Erythroblast (primary cell): ENCODE results near the gene SEPTIN10.
"Not testable (repeated sequence)": the region's sequence is repeated elsewhere in the genome, so short reads cannot be mapped to it uniquely, and the experiment has no call there.

Experiments used
- DNase-seq, 2 experiments: peaks; one replicate each; lab custom pipeline; 2025; lab: John Stamatoyannopoulos, UW
- GATA1 ChIP-seq: IDR thresholded peaks from 2 replicates; pipeline ENCODE4 v1.6.1; 2011; ENCODE audit warnings: low read depth, mild to moderate bottlenecking, control low read depth, low read length, moderate library complexity
- POLR2A ChIP-seq: IDR thresholded peaks from 2 replicates; pipeline ENCODE4 v1.6.1; 2011; ENCODE audit warnings: mild to moderate bottlenecking, low read length

SEPTIN10 gene

DNA sequence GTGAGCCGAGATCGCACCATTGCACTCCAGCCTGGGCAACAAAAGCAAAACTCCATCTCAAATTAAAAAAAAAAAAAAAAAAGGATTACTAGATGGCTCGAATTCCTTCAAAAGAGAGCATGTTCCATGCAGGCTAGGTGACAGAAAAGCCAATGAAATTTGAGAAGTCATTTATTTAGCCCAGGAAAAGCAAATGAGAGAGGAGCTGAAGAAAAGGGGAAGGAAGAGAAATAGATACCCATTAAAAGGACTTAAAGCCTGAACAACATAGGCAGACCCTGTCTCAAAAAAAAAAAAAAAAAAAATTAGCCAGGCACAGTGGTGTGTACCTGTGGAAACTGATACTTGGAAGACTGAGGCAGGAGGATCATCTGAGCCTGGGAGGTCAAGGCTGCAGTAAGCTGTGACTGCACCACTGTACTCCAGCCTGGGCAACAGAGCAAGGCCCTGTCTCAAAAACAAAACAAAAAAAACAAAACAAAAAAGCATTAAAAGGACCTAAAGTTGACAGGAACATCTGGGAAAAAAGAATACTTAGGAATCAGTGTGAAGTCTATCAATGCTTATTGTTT lies 11.1 kb downstream of the SEPTIN10 start:
- TF ChIP-seq GATA1 (no peak), POLR2A (no peak)
- no peak for DNase-seq

DNA sequence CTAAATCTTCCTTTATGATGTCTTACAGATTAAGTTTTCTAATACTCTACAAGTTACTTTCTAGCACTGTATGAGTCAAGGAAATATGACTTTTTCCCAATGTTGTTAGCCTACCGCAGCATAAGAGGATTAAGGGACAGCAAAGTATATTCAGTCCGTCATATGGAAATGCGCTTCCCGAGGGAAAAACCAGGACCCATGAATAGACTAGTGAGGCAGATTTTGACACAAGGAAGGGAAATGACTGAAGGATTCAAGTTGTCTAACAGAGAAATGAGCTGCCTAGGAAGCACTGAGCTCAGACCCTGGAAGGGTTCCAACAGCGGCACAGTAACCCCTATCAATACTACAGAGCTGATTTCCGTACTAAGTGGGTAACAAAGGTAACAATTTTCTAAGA lies 12.0 kb downstream of the SEPTIN10 start:
- TF ChIP-seq GATA1 (no peak), POLR2A (no peak)
- no peak for DNase-seq

DNA sequence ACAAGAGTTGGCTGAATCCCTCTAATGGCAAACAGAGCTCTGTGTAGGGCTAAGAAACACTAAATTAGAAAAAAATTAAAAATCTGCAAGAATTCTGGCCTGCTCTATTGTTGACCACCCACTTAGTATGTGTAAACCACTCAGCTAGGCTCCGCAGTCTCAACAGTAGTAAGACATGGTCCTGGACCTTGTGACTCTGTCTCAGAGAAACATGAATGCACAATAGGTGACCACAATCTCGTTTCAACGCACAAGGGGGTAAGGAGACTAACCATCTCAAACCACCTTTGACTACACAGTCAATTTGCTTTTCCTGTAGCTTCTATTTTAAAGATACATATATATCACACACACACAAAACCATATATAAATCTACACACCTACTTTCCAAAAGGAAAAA lies 16.5 kb downstream of the SEPTIN10 start:
- DNase-seq: no peak
- no peak for TF ChIP-seq GATA1
- no peak for TF ChIP-seq POLR2A

DNA sequence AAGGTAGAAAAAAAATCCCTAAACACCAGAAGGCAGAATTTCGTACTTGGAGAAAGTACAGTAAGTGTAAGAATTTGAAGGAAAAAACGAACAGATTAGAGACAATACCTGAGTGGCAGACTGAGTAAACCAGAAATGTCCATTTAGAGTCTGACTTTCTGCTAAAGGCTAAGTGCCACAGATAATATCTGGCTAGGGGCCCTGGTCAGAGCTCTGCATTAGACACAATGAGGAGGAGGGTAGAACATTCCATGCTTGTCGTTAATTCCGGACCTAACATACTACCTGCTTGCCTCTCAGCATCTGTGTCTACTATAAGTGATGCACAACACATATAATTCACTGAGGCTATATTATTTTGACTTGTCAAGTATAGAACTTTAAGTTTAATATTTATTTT lies 18.1 kb downstream of the SEPTIN10 start:
- TF ChIP-seq POLR2A: no peak
- TF ChIP-seq GATA1: no peak
- DNase-seq: no peak

DNA sequence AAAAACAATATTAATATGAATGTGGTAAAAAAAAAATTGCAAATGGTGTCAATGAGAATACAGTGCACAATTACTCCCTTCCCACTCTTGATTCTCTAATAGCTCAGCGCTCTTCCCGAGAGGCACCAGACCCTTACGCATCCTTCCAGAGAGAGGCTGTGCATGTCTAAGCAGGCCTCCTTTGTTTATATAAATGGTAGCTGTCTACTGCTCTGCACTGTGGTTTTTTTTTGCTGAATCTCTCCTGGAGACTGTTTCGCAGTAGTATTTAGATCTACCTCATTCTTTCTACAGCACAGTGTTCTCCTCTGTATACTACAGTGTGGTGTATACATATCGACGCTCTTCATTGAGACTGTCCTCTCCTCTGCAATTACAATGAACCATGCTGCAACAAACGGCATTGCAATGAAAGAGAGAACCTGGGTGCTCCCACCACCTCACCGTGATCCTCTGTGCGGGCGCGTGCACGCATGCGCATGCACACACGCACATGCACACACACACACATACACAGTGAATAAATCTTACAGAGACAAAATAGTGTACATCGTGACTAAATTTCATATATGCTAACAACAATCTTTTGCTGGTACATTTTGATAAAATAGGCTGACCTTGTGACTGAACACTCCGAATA lies 19.4 kb downstream of the SEPTIN10 start:
- no peak for TF ChIP-seq GATA1
- TF ChIP-seq POLR2A: no peak
- DNase-seq: no peak

DNA sequence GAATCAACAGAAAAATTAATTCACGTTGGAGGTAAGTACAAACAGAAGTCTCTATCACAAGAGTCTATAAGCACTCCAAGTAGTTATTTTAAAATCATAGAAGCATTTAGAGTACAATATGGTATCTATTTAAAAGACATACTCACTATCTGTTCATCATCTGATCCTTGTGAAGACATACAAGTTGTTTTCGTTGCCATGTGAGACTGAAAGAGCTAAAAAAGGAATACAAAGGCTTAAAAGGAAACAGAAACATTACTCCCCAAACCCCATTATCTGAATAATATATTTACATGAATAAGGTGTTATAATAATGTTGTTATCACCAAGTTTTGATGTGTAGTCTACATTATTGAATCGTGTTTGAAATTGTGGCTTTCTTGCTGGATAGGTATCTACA lies 20.9 kb downstream of the SEPTIN10 start:
- no peak for DNase-seq
- TF ChIP-seq GATA1 (no peak), POLR2A (no peak)

DNA sequence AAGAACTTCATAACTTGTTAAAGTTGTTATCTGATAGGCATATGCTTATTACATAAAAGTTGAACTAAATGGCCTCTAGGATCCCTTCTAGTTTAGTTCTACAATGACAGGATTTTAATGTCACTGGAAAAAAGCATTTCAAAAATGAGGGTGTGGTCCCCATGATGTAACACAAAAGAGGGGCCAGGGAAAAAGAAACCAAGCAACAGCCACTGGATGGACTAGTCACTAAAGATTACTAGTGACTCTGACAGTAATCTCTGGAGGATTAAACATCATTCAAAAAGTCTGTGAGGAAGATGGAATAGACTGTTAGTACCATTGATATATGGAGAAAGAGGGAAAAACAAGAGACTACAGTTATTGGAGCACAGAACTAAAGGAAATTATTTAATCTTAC lies 22.6 kb downstream of the SEPTIN10 start:
- no peak for TF ChIP-seq GATA1
- no peak for TF ChIP-seq POLR2A
- DNase-seq: no peak

DNA sequence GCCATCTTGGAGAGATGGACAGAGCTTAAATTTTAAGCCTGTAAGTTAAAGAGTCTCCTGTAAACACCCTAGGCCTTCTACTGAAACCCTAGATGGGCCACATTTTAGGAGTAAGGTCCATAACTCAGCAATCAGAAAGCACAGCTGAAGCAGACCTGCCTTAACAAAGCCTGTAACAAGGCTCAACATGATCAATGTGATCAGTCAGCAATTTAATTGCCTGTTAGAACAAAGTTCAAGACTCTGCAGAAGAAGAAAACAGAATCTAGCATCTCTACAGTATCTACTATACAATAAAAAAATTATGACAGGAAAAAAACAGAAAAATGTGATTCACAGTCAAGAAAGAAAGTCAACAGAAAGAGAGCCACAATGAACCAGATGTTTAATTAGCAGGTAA lies 27.1 kb downstream of the SEPTIN10 start:
- no peak for DNase-seq
- TF ChIP-seq POLR2A (no peak), GATA1 (no peak)

DNA sequence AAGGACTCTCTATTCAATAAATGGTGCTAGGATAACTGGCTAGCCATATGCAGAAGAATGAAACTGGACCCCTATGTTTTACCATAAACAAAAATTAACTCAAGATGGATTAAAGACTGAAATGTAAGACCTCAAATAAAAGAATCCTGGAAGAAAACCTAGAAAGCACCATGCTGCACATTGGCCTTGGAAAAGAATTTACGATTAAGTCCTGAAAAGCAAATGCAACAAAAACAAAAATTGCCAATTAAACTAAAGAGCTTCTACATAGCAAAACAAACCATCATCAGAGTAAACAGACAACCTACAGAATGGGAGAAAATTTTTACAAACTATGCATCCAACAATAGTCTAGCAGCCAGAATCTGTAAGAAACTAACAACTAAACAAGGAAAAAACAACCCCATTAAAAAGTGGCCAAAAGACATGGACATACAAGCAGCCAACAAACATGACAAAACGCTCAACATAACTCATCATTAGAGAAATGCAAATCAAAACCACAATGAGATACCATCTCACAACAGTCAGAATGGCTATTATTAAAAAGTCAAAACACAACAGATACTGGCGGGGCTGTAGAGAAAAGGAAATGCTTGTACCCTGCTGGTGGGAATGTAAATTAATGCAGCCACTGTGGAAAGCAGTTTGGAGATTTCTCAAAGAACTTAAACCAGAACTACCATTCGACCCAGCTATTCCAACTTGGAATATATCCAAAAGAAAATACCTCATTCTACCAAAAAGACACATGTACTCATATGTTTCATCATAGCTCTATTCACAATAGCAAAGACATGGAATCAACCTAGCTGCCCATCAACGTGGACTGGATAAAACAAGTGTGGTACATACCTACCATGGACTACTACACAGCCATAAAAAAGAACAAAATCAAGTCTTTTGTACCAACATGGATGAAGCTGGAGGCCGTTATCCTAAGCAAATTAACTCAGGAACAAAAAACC lies 30.6 kb downstream of the SEPTIN10 start:
- TF ChIP-seq POLR2A: no peak
- TF ChIP-seq GATA1: no peak
- no peak for DNase-seq

DNA sequence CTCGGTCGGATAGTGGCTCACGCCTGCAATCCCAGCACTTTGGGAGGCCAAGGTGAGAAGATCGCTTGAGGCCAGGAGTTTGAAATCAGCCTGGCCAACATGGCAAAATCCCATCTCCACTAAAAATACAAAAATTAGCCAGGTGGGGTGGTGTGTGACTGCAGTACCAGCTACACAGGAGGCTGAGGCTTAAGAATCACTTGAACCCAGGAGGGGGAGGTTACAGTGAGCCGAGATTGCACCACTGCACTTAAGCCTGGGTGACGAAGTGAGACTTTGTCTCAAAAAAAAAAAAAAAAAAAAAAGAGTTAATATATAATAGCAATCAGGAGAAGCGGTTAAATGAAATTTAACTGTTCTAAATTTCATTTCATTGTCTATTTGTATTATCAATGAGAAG lies 36.1 kb downstream of the SEPTIN10 start:
- DNase-seq: not testable (repeated sequence)

DNA sequence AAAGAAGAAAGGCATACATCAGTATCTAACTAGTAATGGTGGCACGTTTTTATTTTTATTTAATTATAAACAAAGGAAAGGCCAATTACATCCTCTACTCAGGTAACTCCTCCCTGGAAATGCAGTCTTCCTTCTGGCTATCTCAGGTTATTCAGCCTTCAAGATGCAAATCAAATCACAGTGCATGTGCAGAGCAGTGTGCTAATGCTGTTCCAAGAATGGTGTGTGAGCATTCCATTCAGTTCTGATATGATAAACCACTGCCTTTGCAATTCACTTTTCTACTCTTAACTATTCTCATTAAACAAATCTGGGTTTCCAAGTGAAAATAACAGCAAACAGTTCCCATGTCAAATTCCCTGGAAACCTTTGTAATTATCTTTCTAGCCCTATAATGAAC lies 38.4 kb downstream of the SEPTIN10 start:
- DNase-seq: no peak
- TF ChIP-seq POLR2A (no peak), GATA1 (no peak)

DNA sequence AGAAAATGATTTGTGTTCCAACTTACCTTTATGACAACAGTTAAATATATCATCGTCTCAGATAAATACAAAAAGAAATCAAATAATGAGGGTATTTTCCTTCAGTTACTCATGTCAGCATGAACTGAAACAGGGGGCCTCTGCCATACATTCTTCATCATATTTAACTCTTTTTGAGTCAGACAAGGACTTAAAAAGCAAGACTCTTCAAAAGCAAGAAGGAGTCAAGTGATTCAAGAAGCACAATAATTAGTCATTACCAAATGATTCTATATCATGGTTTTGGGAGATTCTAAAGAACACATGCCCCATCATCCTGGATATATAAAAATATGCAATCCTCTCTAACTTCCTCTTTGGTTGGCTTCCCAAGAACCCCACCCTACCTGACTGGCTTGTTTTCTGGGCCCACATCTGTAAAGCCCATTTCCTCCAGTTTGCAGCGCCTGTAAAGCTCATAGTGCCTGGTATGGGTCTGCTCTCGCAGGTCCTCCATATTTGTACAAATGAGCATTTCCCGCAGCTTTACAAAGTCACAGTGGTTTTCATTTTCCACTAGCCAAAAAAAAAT lies 49.7 kb downstream of the SEPTIN10 start:
- DNase-seq: no peak
- TF ChIP-seq GATA1: no peak
- TF ChIP-seq POLR2A: no peak

DNA sequence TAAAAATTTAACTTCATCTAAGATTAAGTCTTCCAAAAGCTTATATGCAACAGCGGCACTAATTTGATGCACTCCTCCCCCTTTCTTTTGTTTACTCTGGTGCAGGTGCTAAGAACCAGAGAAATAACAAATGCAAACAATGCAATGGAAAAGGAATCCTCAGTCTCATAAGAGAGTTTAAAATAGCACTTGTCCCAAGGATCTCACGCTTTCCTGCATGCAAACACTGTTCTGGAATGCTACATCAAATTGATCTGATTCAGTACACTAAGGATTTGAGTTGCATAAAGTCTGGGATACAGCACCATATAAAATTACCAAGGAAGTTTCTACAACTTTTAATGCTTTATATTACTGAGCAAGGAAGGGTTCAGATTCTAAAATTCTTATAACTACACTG lies 50.5 kb downstream of the SEPTIN10 start:
- no peak for TF ChIP-seq GATA1
- no peak for TF ChIP-seq POLR2A

DNA sequence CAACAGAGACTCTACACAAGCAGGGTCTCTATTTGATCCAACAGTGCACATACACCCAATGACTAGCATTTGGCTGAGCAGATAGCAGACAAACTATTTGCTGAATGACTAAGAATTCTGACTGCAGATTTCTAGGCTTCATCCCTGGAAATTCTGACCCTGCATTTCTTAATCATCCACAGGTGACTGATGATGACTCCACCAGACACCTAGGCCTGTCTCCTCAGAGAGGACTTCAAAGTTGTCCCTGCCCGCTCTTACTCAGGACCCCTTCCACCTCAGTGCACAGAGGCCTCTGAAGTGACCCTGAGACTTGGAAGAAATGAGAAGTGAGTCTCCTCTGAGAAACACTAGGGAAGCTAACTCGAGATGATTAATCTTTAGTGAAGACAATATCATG lies 51.3 kb downstream of the SEPTIN10 start:
- no peak for DNase-seq
- no peak for TF ChIP-seq POLR2A
- no peak for TF ChIP-seq GATA1

More for the DNA sequence above, 50.5 kb downstream of the SEPTIN10 start:
- no peak for DNase-seq

DNA sequence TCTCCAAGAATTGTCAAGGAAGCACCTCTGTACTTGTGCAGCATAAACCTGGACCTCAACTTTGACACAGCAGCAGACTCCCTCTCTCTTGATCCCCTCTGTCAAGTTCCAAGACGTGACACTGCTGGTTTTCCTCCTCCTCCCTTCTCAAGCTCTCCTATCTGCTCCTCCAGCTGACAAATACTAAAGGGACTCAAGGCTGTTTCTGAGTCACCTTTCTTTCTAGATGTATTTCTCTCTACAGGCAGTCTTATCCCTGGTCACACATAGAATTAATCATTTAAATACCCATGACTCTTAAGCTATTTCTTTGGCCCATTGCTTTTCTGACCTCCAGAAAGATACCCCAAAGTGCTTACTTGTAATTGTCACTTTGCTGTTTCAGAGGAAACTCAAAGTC lies 53.5 kb downstream of the SEPTIN10 start:
- DNase-seq: peak in 1 of 2 experiments; percentile 3
- no peak for TF ChIP-seq POLR2A
- TF ChIP-seq GATA1: no peak
